ENCODE data around the gene EPB41.
"Not testable (repeated sequence)": the region's sequence is repeated elsewhere in the genome, so short reads cannot be mapped to it uniquely, and the experiment has no call there.

Gene EPB41

DNA sequence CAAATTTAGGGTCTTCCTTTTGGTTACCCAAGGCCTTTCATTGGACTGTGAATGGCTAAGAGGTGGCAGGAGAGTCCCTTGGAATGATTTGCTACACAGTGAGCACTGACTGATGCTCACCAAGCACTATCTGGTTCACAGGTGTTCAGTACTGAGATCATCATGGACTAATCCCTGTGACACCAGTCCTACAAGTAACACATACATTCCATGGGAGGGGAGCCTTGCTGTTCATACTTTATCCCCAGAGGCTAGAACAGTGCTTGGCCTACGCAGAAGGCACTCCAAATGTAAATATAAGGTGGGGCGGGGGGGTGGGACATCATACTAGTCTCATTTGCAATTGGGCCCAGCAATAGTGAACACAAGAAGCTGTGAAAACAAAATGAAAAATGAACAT lies 229.8 kb downstream of the EPB41 start:
- no peak for DNase-seq

DNA sequence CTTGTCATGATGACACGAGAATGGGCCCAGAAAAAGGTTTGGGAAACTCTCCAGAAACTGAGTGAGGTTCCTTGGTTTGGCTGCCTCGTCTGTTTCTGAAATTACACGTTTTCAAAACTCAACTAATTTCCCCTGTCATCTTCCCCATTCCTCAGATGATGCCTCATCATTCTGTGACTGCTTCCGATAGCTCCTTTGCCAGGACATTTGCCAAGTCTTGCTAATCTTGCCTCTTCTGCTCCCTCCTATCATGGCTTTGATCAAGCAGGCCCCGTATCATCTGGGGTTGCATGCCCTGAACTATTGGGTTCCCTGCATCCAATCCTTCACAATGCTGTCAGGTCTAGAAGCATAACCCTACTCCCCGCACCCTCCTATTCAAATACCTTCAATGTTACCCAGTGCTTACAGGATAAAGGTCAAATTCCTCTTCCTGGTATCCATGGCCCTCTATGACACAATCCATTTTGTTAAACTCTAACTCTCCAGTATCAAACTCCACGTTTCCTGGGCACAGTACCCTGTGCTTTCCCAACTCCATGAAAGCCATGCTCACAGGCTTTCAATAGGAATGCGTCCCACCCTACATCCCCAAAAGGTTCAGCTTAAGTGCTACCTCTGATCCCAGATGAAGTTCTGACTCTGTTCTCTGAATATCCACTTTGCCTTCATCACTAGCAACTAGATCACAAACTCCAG lies 231.5 kb downstream of the EPB41 start:
- no peak for DNase-seq

DNA sequence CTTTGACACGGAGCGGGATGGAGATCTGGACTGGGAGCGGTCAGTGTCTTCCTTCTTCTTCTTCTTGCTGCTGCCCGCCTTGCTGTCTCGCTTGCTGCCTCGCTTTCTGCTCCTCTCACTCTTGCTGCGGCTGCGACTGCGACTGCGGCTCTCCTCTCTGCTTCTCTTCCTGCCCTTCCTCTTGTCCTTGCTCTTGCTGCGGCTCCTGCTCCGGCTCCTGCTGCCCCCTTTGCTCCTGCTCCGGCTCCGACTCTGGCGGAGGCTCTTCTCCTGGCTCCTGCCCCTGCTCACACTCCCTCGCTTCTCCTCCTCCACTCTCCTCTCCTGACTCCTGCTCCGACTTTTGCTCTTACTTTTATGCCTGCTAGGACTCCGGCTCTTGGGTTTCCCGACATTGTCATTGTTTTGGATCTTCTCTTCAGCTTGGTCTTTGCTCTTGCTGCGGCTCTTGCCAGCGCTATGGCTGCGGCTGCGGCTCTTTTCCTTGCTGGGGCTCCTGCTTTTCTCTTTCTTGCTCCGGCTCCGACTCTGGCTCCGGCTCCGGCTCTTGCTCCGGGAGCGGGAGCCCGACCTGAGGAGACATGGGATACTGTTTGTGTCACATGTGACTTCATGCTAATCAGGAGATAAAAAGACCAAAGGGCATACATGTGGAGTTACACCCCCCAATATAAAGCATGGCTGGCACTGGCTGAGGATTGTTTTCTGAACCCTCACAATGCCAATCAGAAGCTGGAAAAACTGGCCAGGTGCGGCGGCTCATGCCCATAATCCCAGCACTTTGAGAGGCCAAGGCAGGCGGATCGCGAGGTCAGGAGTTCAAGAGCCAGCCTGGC lies 234.5 kb downstream of the EPB41 start:
- no peak for DNase-seq

- not testable (repeated sequence) for DNase-seq
Measured at GRCh38 chr1:29150346-29150745, 236.0 kb downstream of the EPB41 start.

GRCh38 chr1:29152046-29152805 lies 237.9 kb downstream of the EPB41 start:
- no peak for DNase-seq

GRCh38 chr1:29156543-29157268 lies 242.3 kb downstream of the EPB41 start:
- no peak for DNase-seq

- no peak for DNase-seq
Measured at GRCh38 chr1:29157269-29157601, 242.9 kb downstream of the EPB41 start.

GRCh38 chr1:29159773-29160172 lies 245.4 kb downstream of the EPB41 start:
- DNase-seq = no peak

DNA sequence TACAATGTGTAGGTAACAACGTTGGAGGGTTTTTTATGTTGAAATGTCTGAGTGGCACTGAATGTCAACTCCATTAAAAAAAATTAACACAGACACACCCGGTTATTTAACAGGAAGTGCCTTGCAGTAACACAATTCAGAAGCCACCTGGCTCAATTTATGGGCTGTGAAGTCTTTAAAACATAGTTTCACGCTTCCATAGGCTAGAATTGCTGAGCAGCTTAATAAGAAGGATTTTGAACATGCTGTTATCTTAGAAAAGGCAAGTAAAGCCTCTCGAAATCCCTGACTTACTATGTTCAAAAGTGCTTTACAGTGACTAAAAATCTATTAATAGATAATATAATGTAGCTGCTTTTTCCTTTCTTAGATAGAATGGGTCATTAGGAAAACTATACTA lies 247.7 kb downstream of the EPB41 start:
- no peak for DNase-seq

GRCh38 chr1:29162476-29163138 lies 248.2 kb downstream of the EPB41 start:
- no peak for DNase-seq

GRCh38 chr1:29164588-29164987 lies 250.2 kb downstream of the EPB41 start:
- DNase-seq = no peak

- DNase-seq = no peak
Measured at GRCh38 chr1:29166291-29166878, 252.0 kb downstream of the EPB41 start.

DNA sequence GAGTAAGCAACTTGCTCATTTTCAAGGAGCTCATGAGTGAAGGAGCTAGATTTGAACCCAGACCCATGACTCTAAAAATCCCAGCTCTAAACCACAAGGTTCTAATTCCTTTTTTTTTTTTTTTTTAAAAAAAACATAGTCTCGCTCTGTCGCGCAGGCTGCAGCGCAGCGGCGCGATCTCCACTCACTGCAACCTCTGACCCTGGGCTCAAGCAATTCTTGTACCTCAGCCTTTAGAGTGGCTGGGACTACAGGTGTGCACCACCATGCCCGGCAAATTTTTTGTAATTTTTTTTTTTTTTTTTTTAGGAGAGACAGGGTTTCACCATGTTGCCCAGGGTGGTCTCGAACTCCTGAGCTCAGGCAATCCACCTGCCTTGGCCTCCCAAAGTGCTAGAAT lies 253.5 kb downstream of the EPB41 start:
- no peak for DNase-seq

All from DMS 273 treated with DMSO at 0.1 percent for 48 hours (cell line).